HG02943 (cell line): ENCODE results near the gene UNC79.

Experiments
- ATAC-seq: cut with Tn5 transposase; IDR thresholded peaks from one replicate; pipeline ENCODE4 v1.9.1; 2021; ENCODE audit warnings: mild to moderate bottlenecking, low read depth, moderate library complexity; ENCODE audit not compliant: unreplicated experiment

UNC79 gene

GRCh38 chr14:93743270-93744060, 312.7 kb downstream of the UNC79 start:
- no peak for ATAC-seq

- no peak for ATAC-seq
Measured at GRCh38 chr14:93744176-93744575, 313.4 kb downstream of the UNC79 start.

- no peak for ATAC-seq
Measured at GRCh38 chr14:93744876-93745275, 314.1 kb downstream of the UNC79 start.

GRCh38 chr14:93745603-93746273, 315.0 kb downstream of the UNC79 start:
- ATAC-seq: no peak

- ATAC-seq: no peak
Measured at GRCh38 chr14:93747102-93747501, 316.4 kb downstream of the UNC79 start.

- ATAC-seq: no peak
Measured at GRCh38 chr14:93747560-93747959, 316.8 kb downstream of the UNC79 start.

- no peak for ATAC-seq
Measured at GRCh38 chr14:93748208-93749075, 317.7 kb downstream of the UNC79 start.

GRCh38 chr14:93749076-93749420, 318.3 kb downstream of the UNC79 start:
- no peak for ATAC-seq

GRCh38 chr14:93751946-93752655, 321.4 kb downstream of the UNC79 start:
- no peak for ATAC-seq

GRCh38 chr14:93752980-93753561, 322.3 kb downstream of the UNC79 start:
- no peak for ATAC-seq

GRCh38 chr14:93753647-93754046, 322.9 kb downstream of the UNC79 start:
- no peak for ATAC-seq

- ATAC-seq: no peak
Measured at GRCh38 chr14:93757206-93757605, 326.5 kb downstream of the UNC79 start.
